Motor neuron (in vitro differentiated cells): ENCODE measurements around the gene ICAM5. TPM values are rescaled to one million over a fixed set of nuclear protein-coding genes. Genes with fewer than 3 reads are reported as not detected.

Source experiments
- ATAC-seq, 8 experiments: fragments of 200-7000 bp; cut with Tn5 transposase; replicated peaks in 6 of 8; 2 replicates each; pipeline ENCODE4 v1.8.0; 2021; ENCODE audit warnings: mild to moderate bottlenecking in 8 of 8, moderate library complexity in 8 of 8
- H3K27ac ChIP-seq, 2 donors: fragments of 250-450 bp; sonication (Bioruptor Pico); 2 replicates each; pipeline ENCODE4 v1.9.0; 2021; ENCODE audit warnings: antibody characterized with exemption in 2 of 2, mild to moderate bottlenecking in 2 of 2, moderate library complexity in 1 of 2
- H3K4me1 ChIP-seq, 2 donors: fragments of 250-450 bp; sonication (Bioruptor Pico); replicated peaks in 1 of 2; 2 replicates each; pipeline ENCODE4 v1.6.1; 2021; ENCODE audit warnings: antibody characterized with exemption in 2 of 2, mild to moderate bottlenecking in 2 of 2, moderate library complexity in 1 of 2
- H3K4me3 ChIP-seq, 5 donors: fragments of 250-450 bp; sonication (Bioruptor Pico); 2 replicates each; pipeline ENCODE4 v1.9.0; 2021; ENCODE audit warnings: antibody characterized with exemption in 5 of 5, mild to moderate bottlenecking in 5 of 5, moderate library complexity in 4 of 5
- WGBS, 10 experiments: fragments of 450-650 bp; shearing (Covaris generic); methylation state at CpG; one replicate each; pipeline ENCODE4 v1.0.0; 2022; 5-methylcytosine and 5-hydroxymethylcytosine counted together
- in situ Hi-C, 9 experiments: fragments of 400-800 bp; cut with MboI; loops; one replicate each; pipeline ENCODE4 v1.15.0; 2021; ENCODE audit warnings: low sequenced_read_pairs in 9 of 9, low pct_unique_long_range_greater_than_20kb in 2 of 9; ENCODE audit not compliant: unreplicated experiment in 9 of 9
- total RNA-seq, 8 experiments: library from RNA; unstranded; fragments of 300-600 nt; gene quantifications; 2 replicates each; pipeline versions ENCODE4 v1.2.3 to v1.2.4, GENCODE V29; 2022

ICAM5 gene
- total RNA-seq, 8 experiments from 2014 or later = 0.71 to 33.1 (median 4.8) TPM

- H3K27ac ChIP-seq = no peak overlapping the region
- in situ Hi-C loops = loop anchor here in 2 of 9 experiments (25.0 kb wide), 2 partner anchors 129 to 321 kb away; partner anchors contain the start of genes OLFM2 (in 1 of the 2) and TYK2 (in 1 of the 2)
- H3K4me3 ChIP-seq = no peak overlapping the region
- peak in 3 of 8 experiments; percentile 2 to 8 (median 3) for ATAC-seq
- WGBS, 10 experiments = 92 to 100% (median 96%) methylated on average over 1 to 6 of the region's 18 CpGs; no CpG with 5 or more reads in 4 of the 10 experiments
- peaks cover 0 to 3% of the 10 kb centered on the region in 2 donors for H3K4me1 ChIP-seq
Measured at GRCh38 chr19:10258080-10258710, 31.6 kb upstream of the ICAM5 start.

GRCh38 chr19:10259162-10259905 is 30.4 kb upstream of the ICAM5 start:
- Histone ChIP-seq H3K4me3 (no peak overlapping the region), H3K4me1 (peaks cover 0 to 3% of the 10 kb centered on the region in 2 donors), H3K27ac (peak overlapping the region in 1 of 2 donors; percentile 61)
- peak; percentile 62 to 90 (median 78) for ATAC-seq
- WGBS, 10 experiments = 0 to 60% (median 30%) methylated on average over 1 to 4 of the region's 32 CpGs; no CpG with 5 or more reads in 4 of the 10 experiments
- in situ Hi-C loops = loop anchor here in 2 of 9 experiments (25.0 kb wide), 2 partner anchors 128 to 322 kb away; partner anchors contain the start of genes OLFM2 (in 1 of the 2) and TYK2 (in 1 of the 2)

- Histone ChIP-seq H3K4me3 (no peak overlapping the region), H3K4me1 (peaks cover 0 to 3% of the 10 kb centered on the region in 2 donors), H3K27ac (no peak overlapping the region)
- in situ Hi-C loops = loop anchor here in 5 of 9 experiments (10.0 to 25.0 kb wide), 3 partner anchors 125 to 323 kb away; partner anchors contain the start of genes TYK2 (in 5 of the 5) and OLFM2 (in 1 of the 5)
- no peak for ATAC-seq
- WGBS, 10 experiments = 71 to 95% (median 80%) methylated on average over 1 to 8 of the region's 8 CpGs; no CpG with 5 or more reads in 5 of the 10 experiments
Measured at GRCh38 chr19:10260141-10260584, 29.6 kb upstream of the ICAM5 start.

- 58 to 100% (median 85%) methylated on average over 2 to 5 of the region's 7 CpGs; no CpG with 5 or more reads in 2 of the 10 experiments for WGBS, 10 experiments
- ATAC-seq = peak in 1 of 8 experiments; percentile 9
- in situ Hi-C loops = loop anchor here in 5 of 9 experiments (10.0 to 25.0 kb wide), 3 partner anchors 122 to 325 kb away; partner anchors contain the start of genes TYK2 (in 5 of the 5) and OLFM2 (in 1 of the 5)
- Histone ChIP-seq H3K27ac (no peak overlapping the region), H3K4me3 (no peak overlapping the region), H3K4me1 (peaks cover 0 to 3% of the 10 kb centered on the region in 2 donors)
Measured at GRCh38 chr19:10262771-10263170, 27.0 kb upstream of the ICAM5 start.

- no peak overlapping the region for H3K27ac ChIP-seq
- peaks cover 0 to 3% of the 10 kb centered on the region in 2 donors for H3K4me1 ChIP-seq
- in situ Hi-C loops = loop anchor here in 6 of 9 experiments (5.0 to 25.0 kb wide), 4 partner anchors 116 to 329 kb away; partner anchors contain the start of genes TYK2 (in 6 of the 6) and OLFM2 (in 1 of the 6)
- ATAC-seq = no peak
- WGBS, 10 experiments = 58 to 100% (median 86%) methylated on average over 1 to 7 of the region's 7 CpGs; no CpG with 5 or more reads in 2 of the 10 experiments
- H3K4me3 ChIP-seq = no peak overlapping the region
Measured at GRCh38 chr19:10266706-10267105, 23.0 kb upstream of the ICAM5 start.

- Histone ChIP-seq H3K4me1 (peaks cover 0 to 3% of the 10 kb centered on the region in 2 donors), H3K4me3 (no peak overlapping the region), H3K27ac (no peak overlapping the region)
- ATAC-seq = no peak
- WGBS, 10 experiments = 0 to 80% (median 38%) methylated on average over 1 to 5 of the region's 6 CpGs; no CpG with 5 or more reads in 4 of the 10 experiments
- in situ Hi-C loops = loop anchor here in 6 of 9 experiments (5.0 to 25.0 kb wide), 4 partner anchors 114 to 331 kb away; partner anchors contain the start of genes TYK2 (in 6 of the 6) and OLFM2 (in 1 of the 6)
Measured at GRCh38 chr19:10268071-10268470, 21.7 kb upstream of the ICAM5 start.

GRCh38 chr19:10269333-10270179 is 20.2 kb upstream of the ICAM5 start:
- WGBS, 10 experiments = 0 to 67% (median 5%) methylated on average over 1 to 16 of the region's 59 CpGs; no CpG with 5 or more reads in 2 of the 10 experiments
- Histone ChIP-seq H3K4me1 (peaks cover 0 to 3% of the 10 kb centered on the region in 2 donors), H3K4me3 (peak overlapping the region in 3 of 5 donors; percentile 8 to 32 (median 16)), H3K27ac (no peak overlapping the region)
- ATAC-seq = peak; percentile 17 to 88 (median 76)
- in situ Hi-C loops = loop anchor here (5.0 to 25.0 kb wide), 5 partner anchors 113 to 332 kb away; partner anchors contain the start of genes TYK2 (in 8 of the 9) and OLFM2 (in 1 of the 9)

GRCh38 chr19:10270180-10270615 is 19.6 kb upstream of the ICAM5 start:
- H3K27ac ChIP-seq = no peak overlapping the region
- WGBS, 10 experiments = 3 to 19% (median 15%) methylated on average over 1 to 17 of the region's 37 CpGs; no CpG with 5 or more reads in 6 of the 10 experiments
- H3K4me3 ChIP-seq = peak overlapping the region in 1 of 5 donors; percentile 32
- H3K4me1 ChIP-seq = peaks cover 0 to 3% of the 10 kb centered on the region in 2 donors
- ATAC-seq = peak in 4 of 8 experiments; percentile 4 to 16 (median 7)
- in situ Hi-C loops = loop anchor here in 5 of 9 experiments (5.0 to 25.0 kb wide), 4 partner anchors 115 to 333 kb away; partner anchors contain the start of genes TYK2 (in 3 of the 5) and OLFM2 (in 1 of the 5)

- in situ Hi-C loops = loop anchor here in 5 of 9 experiments (5.0 to 25.0 kb wide), 4 partner anchors 114 to 334 kb away; partner anchors contain the start of genes TYK2 (in 3 of the 5) and OLFM2 (in 1 of the 5)
- Histone ChIP-seq H3K27ac (peak within 1 kb of the TSS in 1 of 2 donors; percentile 5), H3K4me1 (peaks cover 0 to 3% of the 10 kb centered on the region in 2 donors), H3K4me3 (peak within 1 kb of the TSS in 3 of 5 donors; percentile 14 to 32 (median 20))
- peak; percentile 39 to 77 (median 64) for ATAC-seq
- WGBS, 10 experiments = 0 to 8% (median 0%) methylated on average over 3 to 9 of the region's 51 CpGs; no CpG with 5 or more reads in 5 of the 10 experiments
Measured at GRCh38 chr19:10270616-10271394, 18.9 kb upstream of the ICAM5 start, which contains the start of gene ICAM1. Gene ICAM1, plus strand, starts transcription at chr19:10271120. Its CDS starts 40 bp downstream, at chr19:10271160.

- 19 to 74% (median 47%) methylated on average over 2 to 3 of the region's 12 CpGs; no CpG with 5 or more reads in 7 of the 10 experiments for WGBS, 10 experiments
- Histone ChIP-seq H3K27ac (no peak overlapping the region), H3K4me1 (peaks cover 0 to 3% of the 10 kb centered on the region in 2 donors), H3K4me3 (peak overlapping the region in 1 of 5 donors; percentile 32)
- peak in 2 of 8 experiments; percentile 1 to 4 for ATAC-seq
- in situ Hi-C loops = loop anchor here in 5 of 9 experiments (5.0 to 25.0 kb wide), 4 partner anchors 113 to 334 kb away; partner anchors contain the start of genes TYK2 (in 3 of the 5) and OLFM2 (in 1 of the 5)
Measured at GRCh38 chr19:10271543-10272086, 18.1 kb upstream of the ICAM5 start.
